Uterus (tissue), 4 donors: ENCODE results near the gene PCED1A. TPM values are rescaled to one million over a fixed set of nuclear protein-coding genes. Genes with fewer than 3 reads are reported as not detected.

ENCODE experiments used
- DNase-seq, 2 donors: peaks; one replicate each; pipeline ENCODE4 v3.0.0-alpha.2; 2019 to 2020
- H3K27ac ChIP-seq, 2 donors: fragments of 200-600 bp; sonication (generic); 1 replicate in 1 of 2; 2 replicates in 1 of 2; pipeline ENCODE4 v1.5.1; 2016 to 2018
- H3K27me3 ChIP-seq, 2 donors: fragments of 200-600 bp; sonication (generic); one replicate each; pipeline ENCODE4 v1.5.1; 2018 to 2019; ENCODE audit warnings: control low read depth in 1 of 2
- H3K36me3 ChIP-seq, 2 donors: fragments of 200-600 bp; sonication (generic); one replicate each; pipeline ENCODE4 v1.5.1; 2019; ENCODE audit warnings: control low read depth in 1 of 2
- H3K4me1 ChIP-seq, 2 donors: fragments of 200-600 bp; sonication (generic); one replicate each; pipeline ENCODE4 v1.5.1; 2018 to 2019; ENCODE audit warnings: control low read depth in 1 of 2
- H3K4me3 ChIP-seq, 2 donors: fragments of 200-600 bp; sonication (generic); 1 replicate in 1 of 2; 2 replicates in 1 of 2; pipeline ENCODE4 v1.5.1; 2018 to 2019; ENCODE audit warnings: mild to moderate bottlenecking in 1 of 2
- H3K9me3 ChIP-seq, 2 donors: fragments of 200-600 bp; sonication (generic); one replicate each; pipeline ENCODE4 v1.5.1; 2019; ENCODE audit warnings: control low read depth in 1 of 2
- CTCF ChIP-seq, 4 experiments: fragments of 200-600 bp in 2 of 4; fragments of 450-650 bp in 2 of 4; sonication (generic) in 2 of 4; IDR thresholded peaks; one replicate each; pipeline ENCODE4 v1.5.1; 2016 to 2019; ENCODE audit warnings: antibody characterized with exemption in 4 of 4, mild to moderate bottlenecking in 2 of 4, moderate library complexity in 1 of 4
- POLR2A ChIP-seq, 2 donors: fragments of 450-650 bp; IDR thresholded peaks; one replicate each; pipeline ENCODE4 v1.6.1; 2016; ENCODE audit warnings: antibody characterized with exemption in 2 of 2, mild to moderate bottlenecking in 1 of 2, moderate library complexity in 1 of 2
- intact Hi-C: fragments of 100-400 bp; cut with DNase I; formaldehyde crosslinking; loops from one replicate; pipeline ENCODE4 v1.15.1; 2023; ENCODE audit warnings: low total_unique reads
- total RNA-seq, 4 donors: library from RNA; depleted of rRNA in 3 of 4; stranded (reverse); fragments of >200 nt in 3 of 4; gene quantifications; one replicate each; pipeline versions ENCODE4 v1.1.0 to v1.2.4, GENCODE V29; 2014 to 2023
- donor health status: DM: yes; HTN: yes; CAD: no.

PCED1A gene
- total RNA-seq, 4 donors from 2014 or later = 13.5 to 43.6 (median 31.3) TPM

GRCh38 chr20:2865630-2866029 lies 25.2 kb upstream of the PCED1A start:
- Histone ChIP-seq H3K27me3 (no peaks in the 10 kb centered on the region), H3K4me3 (no peak overlapping the region), H3K4me1 (no peaks in the 10 kb centered on the region), H3K9me3 (no peaks in the 10 kb centered on the region), H3K36me3 (no peaks in the 10 kb centered on the region), H3K27ac (no peak overlapping the region)
- intact Hi-C loops = no loop called here
- no peak for TF ChIP-seq POLR2A (IDR thresholded peaks at IDR 0.05)
- no peak for TF ChIP-seq CTCF (IDR thresholded peaks at IDR 0.05)
- no peak for DNase-seq

- no peaks in the 10 kb centered on the region for H3K4me1 ChIP-seq
- H3K27ac ChIP-seq = no peak overlapping the region
- no peak for DNase-seq
- TF ChIP-seq POLR2A (IDR thresholded peaks at IDR 0.05) (no peak), CTCF (IDR thresholded peaks at IDR 0.05) (no peak)
- intact Hi-C loops = no loop called here
- H3K4me3 ChIP-seq = no peak overlapping the region
- H3K9me3 ChIP-seq = no peaks in the 10 kb centered on the region
- no peaks in the 10 kb centered on the region for H3K36me3 ChIP-seq
- H3K27me3 ChIP-seq = no peaks in the 10 kb centered on the region
Measured at GRCh38 chr20:2865101-2865500, 24.6 kb upstream of the PCED1A start.

- H3K36me3 ChIP-seq = no peaks in the 10 kb centered on the region
- TF ChIP-seq CTCF (IDR thresholded peaks at IDR 0.05) (no peak), POLR2A (IDR thresholded peaks at IDR 0.05) (no peak)
Measured at GRCh38 chr20:2864626-2865025, 24.2 kb upstream of the PCED1A start.

GRCh38 chr20:2859330-2860121 lies 19.1 kb upstream of the PCED1A start:
- no peak overlapping the region for H3K4me3 ChIP-seq
- no peaks in the 10 kb centered on the region for H3K4me1 ChIP-seq
- H3K27me3 ChIP-seq = no peaks in the 10 kb centered on the region
- DNase-seq = no peak
- H3K36me3 ChIP-seq = no peaks in the 10 kb centered on the region
- TF ChIP-seq CTCF (IDR thresholded peaks at IDR 0.05) = no peak
- no peak for TF ChIP-seq POLR2A (IDR thresholded peaks at IDR 0.05)
- H3K9me3 ChIP-seq = no peaks in the 10 kb centered on the region
- no peak overlapping the region for H3K27ac ChIP-seq
- intact Hi-C loops = no loop called here

More at GRCh38 chr20:2864626-2865025, 24.2 kb upstream of the PCED1A start:
- Histone ChIP-seq H3K9me3 (no peaks in the 10 kb centered on the region), H3K4me1 (no peaks in the 10 kb centered on the region), H3K27me3 (no peaks in the 10 kb centered on the region), H3K27ac (no peak overlapping the region), H3K4me3 (no peak overlapping the region)
- DNase-seq = no peak
- intact Hi-C loops = no loop called here

- intact Hi-C loops = no loop called here
- Histone ChIP-seq H3K4me3 (no peak overlapping the region), H3K36me3 (no peaks in the 10 kb centered on the region), H3K9me3 (no peaks in the 10 kb centered on the region), H3K27ac (no peak overlapping the region), H3K4me1 (no peaks in the 10 kb centered on the region), H3K27me3 (no peaks in the 10 kb centered on the region)
- DNase-seq = no peak
- TF ChIP-seq CTCF (IDR thresholded peaks at IDR 0.05) (no peak), POLR2A (IDR thresholded peaks at IDR 0.05) (no peak)
Measured at GRCh38 chr20:2858591-2858990, 18.1 kb upstream of the PCED1A start.
